Measurements from ENCODE around the gene ADAM22. TPM values are rescaled to one million over a fixed set of nuclear protein-coding genes. Genes with fewer than 3 reads are reported as not detected.

Gene ADAM22
- total and polyA plus RNA-seq, 4 donors = 0.04 to 0.61 (median 0.15) TPM

GRCh38 chr7:88018501-88018900 is 84.5 kb downstream of the ADAM22 start:
- Histone ChIP-seq H3K9me3 (ENCODE audit: control insufficient read depth in 4 of 4, low read length in 3 of 4) (no peaks in the 10 kb centered on the region), H3K27ac (ENCODE audit: low read depth in 1 of 2, low read length in 2 of 2) (no peak overlapping the region), H3K36me3 (ENCODE audit: control insufficient read depth in 4 of 4, insufficient read depth in 3 of 4, low read depth in 1 of 4, low read length in 3 of 4) (no peaks in the 10 kb centered on the region), H3K27me3 (ENCODE audit: control insufficient read depth in 4 of 4, insufficient read depth in 4 of 4, low read length in 3 of 4) (no peaks in the 10 kb centered on the region), H3K4me1 (ENCODE audit: control insufficient read depth in 4 of 4, insufficient read depth in 4 of 4, low read length in 3 of 4) (no peaks in the 10 kb centered on the region), H3K9ac (ENCODE audit: low read depth in 1 of 2, low read length in 2 of 2) (no peak overlapping the region), H3K4me3 (ENCODE audit: low read depth in 1 of 3, low read length in 3 of 3) (no peak overlapping the region)
- 93% methylated on average over 1 of the region's 1 CpG for WGBS
- DNase-seq (ENCODE audit: low spot score) = no peak
- TF ChIP-seq RXRA (IDR thresholded peaks at IDR 0.05) (no peak), ZBTB33 (IDR thresholded peaks at IDR 0.05) (no peak), ATF3 (IDR thresholded peaks at IDR 0.05) (no peak), EGR1 (IDR thresholded peaks at IDR 0.05; ENCODE audit: low read depth in 2 of 2) (no peak), FOXA2 (IDR thresholded peaks at IDR 0.05) (no peak), NR2F2 (IDR thresholded peaks at IDR 0.05) (no peak)

- no peak overlapping the region for H3K4me3 ChIP-seq (ENCODE audit: low read depth in 1 of 3, low read length in 3 of 3)
- H3K9ac ChIP-seq (ENCODE audit: low read depth in 1 of 2, low read length in 2 of 2) = no peak overlapping the region
- no peaks in the 10 kb centered on the region for H3K36me3 ChIP-seq (ENCODE audit: control insufficient read depth in 4 of 4, insufficient read depth in 3 of 4, low read depth in 1 of 4, low read length in 3 of 4)
- no peak for DNase-seq (ENCODE audit: low spot score)
- peaks cover 0 to 1% (median 0%) of the 10 kb centered on the region in 4 donors for H3K9me3 ChIP-seq (ENCODE audit: control insufficient read depth in 4 of 4, low read length in 3 of 4)
- TF ChIP-seq ZBTB33 (IDR thresholded peaks at IDR 0.05) = no peak
- TF ChIP-seq NR2F2 (IDR thresholded peaks at IDR 0.05) = no peak
- no peak for TF ChIP-seq EGR1 (IDR thresholded peaks at IDR 0.05; ENCODE audit: low read depth in 2 of 2)
- no peak for TF ChIP-seq ATF3 (IDR thresholded peaks at IDR 0.05)
- no peak for TF ChIP-seq HNF4G (IDR thresholded peaks at IDR 0.05)
- no peak for TF ChIP-seq FOXA2 (IDR thresholded peaks at IDR 0.05)
- TF ChIP-seq RAD21 (IDR thresholded peaks at IDR 0.05) = no peak
- TF ChIP-seq JUND (IDR thresholded peaks at IDR 0.05) = no peak
- TF ChIP-seq YY1 (IDR thresholded peaks at IDR 0.05) = no peak
- TF ChIP-seq RXRA (IDR thresholded peaks at IDR 0.05) = no peak
- TF ChIP-seq MAX (IDR thresholded peaks at IDR 0.05) = no peak
- no peak for TF ChIP-seq TAF1 (conservative IDR thresholded peaks at IDR 0.05)
- H3K27me3 ChIP-seq (ENCODE audit: control insufficient read depth in 4 of 4, insufficient read depth in 4 of 4, low read length in 3 of 4) = no peaks in the 10 kb centered on the region
- 86% methylated on average over 2 of the region's 2 CpGs for WGBS
- H3K4me1 ChIP-seq (ENCODE audit: control insufficient read depth in 4 of 4, insufficient read depth in 4 of 4, low read length in 3 of 4) = no peaks in the 10 kb centered on the region
- H3K27ac ChIP-seq (ENCODE audit: low read depth in 1 of 2, low read length in 2 of 2) = no peak overlapping the region
Measured at GRCh38 chr7:88020953-88021665, 87.1 kb downstream of the ADAM22 start.

GRCh38 chr7:88027724-88028123 is 93.7 kb downstream of the ADAM22 start:
- TF ChIP-seq CTCF (IDR thresholded peaks at IDR 0.05; ENCODE audit: low read depth, low read length, missing input control) (no peak), RAD21 (IDR thresholded peaks at IDR 0.05) (no peak), HNF4A (conservative IDR thresholded peaks at IDR 0.05) (no peak), RXRA (IDR thresholded peaks at IDR 0.05) (no peak), YY1 (IDR thresholded peaks at IDR 0.05) (no peak), GABPA (IDR thresholded peaks at IDR 0.05 in 1 of 2, conservative IDR thresholded peaks at IDR 0.05 in 1 of 2) (no peak), TAF1 (conservative IDR thresholded peaks at IDR 0.05) (no peak)
- H3K4me1 ChIP-seq (ENCODE audit: control insufficient read depth in 4 of 4, insufficient read depth in 4 of 4, low read length in 3 of 4) = no peaks in the 10 kb centered on the region
- H3K27me3 ChIP-seq (ENCODE audit: control insufficient read depth in 4 of 4, insufficient read depth in 4 of 4, low read length in 3 of 4) = no peaks in the 10 kb centered on the region
- H3K27ac ChIP-seq (ENCODE audit: low read depth in 1 of 2, low read length in 2 of 2) = no peak overlapping the region
- WGBS = 91% methylated on average over 2 of the region's 2 CpGs
- DNase-seq (ENCODE audit: low spot score) = no peak
- H3K9ac ChIP-seq (ENCODE audit: low read depth in 1 of 2, low read length in 2 of 2) = no peak overlapping the region
- H3K9me3 ChIP-seq (ENCODE audit: control insufficient read depth in 4 of 4, low read length in 3 of 4) = peaks cover 2 to 23% (median 8%) of the 10 kb centered on the region in 4 donors
- no peaks in the 10 kb centered on the region for H3K36me3 ChIP-seq (ENCODE audit: control insufficient read depth in 4 of 4, insufficient read depth in 3 of 4, low read depth in 1 of 4, low read length in 3 of 4)
- H3K4me3 ChIP-seq (ENCODE audit: low read depth in 1 of 3, low read length in 3 of 3) = no peak overlapping the region

Data from liver (tissue), 9 donors.